H9 (cell line): Measurements from ENCODE around the gene ITPK1. TPM values are rescaled to one million over a fixed set of nuclear protein-coding genes. Genes with fewer than 3 reads are reported as not detected.

Experiments used
- DNase-seq: peaks from one replicate; pipeline ENCODE4 v3.0.0-alpha.2; 2017
- H2AFZ ChIP-seq: one replicate; pipeline ENCODE4 v1.6.1; 2013; ENCODE audit warnings: mild to moderate bottlenecking, low read length, control low read depth, moderate library complexity
- H2AK5ac ChIP-seq: 2 replicates; pipeline ENCODE4 v1.6.1; 2013; ENCODE audit warnings: low read length, control low read depth, mixed read lengths; ENCODE audit not compliant: insufficient read length
- H2BK120ac ChIP-seq: one replicate; pipeline ENCODE4 v1.6.1; 2013; ENCODE audit warnings: low read depth, mild to moderate bottlenecking, low read length, control low read depth, inconsistent platforms; ENCODE audit not compliant: poor library complexity, severe bottlenecking
- H2BK12ac ChIP-seq: 2 replicates; pipeline ENCODE4 v1.6.1; 2013; ENCODE audit warnings: low read length, control low read depth, mixed read lengths, low read depth; ENCODE audit not compliant: insufficient read length
- H2BK15ac ChIP-seq: 2 replicates; pipeline ENCODE4 v1.6.1; 2013; ENCODE audit warnings: low read depth, low read length, control low read depth
- H2BK20ac ChIP-seq: one replicate; pipeline ENCODE4 v1.6.1; 2013; ENCODE audit warnings: low read depth, mild to moderate bottlenecking, low read length, control low read depth, inconsistent platforms; ENCODE audit not compliant: poor library complexity, severe bottlenecking
- H2BK5ac ChIP-seq: 2 replicates; pipeline ENCODE4 v1.6.1; 2013; ENCODE audit warnings: low read length, control low read depth, mixed read lengths; ENCODE audit not compliant: insufficient read length
- H3K14ac ChIP-seq: 2 replicates; pipeline ENCODE4 v1.6.1; 2013; ENCODE audit warnings: low read length, control low read depth; ENCODE audit not compliant: insufficient read depth
- H3K18ac ChIP-seq: 2 replicates; pipeline ENCODE4 v1.6.1; 2013; ENCODE audit warnings: low read depth, mild to moderate bottlenecking, mixed read lengths, low read length, control low read depth; ENCODE audit not compliant: insufficient read length
- H3K23ac ChIP-seq: 2 replicates; pipeline ENCODE4 v1.6.1; 2013; ENCODE audit warnings: low read length, control low read depth, mixed read lengths, low read depth; ENCODE audit not compliant: insufficient read length
- H3K23me2 ChIP-seq: 2 replicates; pipeline ENCODE4 v1.6.1; 2013; ENCODE audit warnings: low read depth, mild to moderate bottlenecking, mixed read lengths, low read length, control low read depth; ENCODE audit not compliant: insufficient read length, poor library complexity, severe bottlenecking
- H3K27ac ChIP-seq: 2 replicates; pipeline ENCODE4 v1.5.1; 2013; ENCODE audit warnings: low read length, control low read depth, mixed read lengths, low read depth; ENCODE audit not compliant: insufficient read length
- H3K27me3 ChIP-seq: 2 replicates; pipeline ENCODE4 v1.6.1; 2013; ENCODE audit warnings: low read length, control low read depth, inconsistent platforms; ENCODE audit not compliant: insufficient read depth
- H3K4ac ChIP-seq: 2 replicates; pipeline ENCODE4 v1.6.1; 2013; ENCODE audit warnings: low read depth, mild to moderate bottlenecking, control low read depth, inconsistent platforms, low read length, moderate library complexity
- H3K4me1 ChIP-seq: 2 replicates; pipeline ENCODE4 v1.6.1; 2013; ENCODE audit warnings: low read length, control low read depth, inconsistent platforms; ENCODE audit not compliant: insufficient read depth
- H3K4me2 ChIP-seq: 2 replicates; pipeline ENCODE4 v1.6.1; 2013; ENCODE audit warnings: low read length, control low read depth, mixed read lengths; ENCODE audit not compliant: insufficient read length, insufficient read depth
- H3K56ac ChIP-seq: 2 replicates; pipeline ENCODE4 v1.6.1; 2013; ENCODE audit warnings: low read depth, mild to moderate bottlenecking, mixed read lengths, low read length, control low read depth; ENCODE audit not compliant: insufficient read length
- H3K79me1 ChIP-seq: 2 replicates; pipeline ENCODE4 v1.6.1; 2013; ENCODE audit warnings: low read depth, mild to moderate bottlenecking, moderate library complexity, low read length, control low read depth, inconsistent platforms; ENCODE audit not compliant: insufficient read depth, poor library complexity, severe bottlenecking
- H3K79me2 ChIP-seq: 2 replicates; pipeline ENCODE4 v1.6.1; 2013; ENCODE audit warnings: low read length, control low read depth, inconsistent platforms; ENCODE audit not compliant: insufficient read depth
- H3K9ac ChIP-seq: 2 replicates; pipeline ENCODE4 v1.6.1; 2013; ENCODE audit warnings: low read length, control low read depth, mixed read lengths; ENCODE audit not compliant: insufficient read length; ENCODE audit errors: extremely low read depth
- H3K9me3 ChIP-seq: one replicate; pipeline ENCODE4 v1.6.1; 2013; ENCODE audit warnings: low read depth, low read length, inconsistent platforms; ENCODE audit not compliant: control insufficient read depth
- H3T11ph ChIP-seq: one replicate; pipeline ENCODE4 v1.6.1; 2013; ENCODE audit warnings: mild to moderate bottlenecking, low read length, control low read depth, inconsistent platforms
- H4K20me1 ChIP-seq: one replicate; pipeline ENCODE4 v1.6.1; 2013; ENCODE audit not compliant: control insufficient read depth, insufficient read length, insufficient read depth
- H4K5ac ChIP-seq: 2 replicates; pipeline ENCODE4 v1.6.1; 2013; ENCODE audit warnings: low read depth, mild to moderate bottlenecking, mixed read lengths, low read length, control low read depth; ENCODE audit not compliant: insufficient read length
- H4K8ac ChIP-seq: replicated peaks from 2 replicates; pipeline ENCODE4 v1.6.1; 2013; ENCODE audit warnings: low read length, control low read depth, mixed read lengths, low read depth; ENCODE audit not compliant: insufficient read length
- H4K91ac ChIP-seq: 2 replicates; pipeline ENCODE4 v1.6.1; 2013; ENCODE audit warnings: low read depth, mild to moderate bottlenecking, moderate library complexity, mixed read lengths, low read length, control low read depth; ENCODE audit not compliant: insufficient read length
- H3K27ac Mint-ChIP-seq, 3 experiments: 2 replicates in 2 of 3; 3 replicates in 1 of 3; pipeline ENCODE4 v1.8.0; 2020 to 2021; ENCODE audit warnings: mixed read lengths in 3 of 3, mild to moderate bottlenecking in 1 of 3, moderate library complexity in 1 of 3
- H3K27me3 Mint-ChIP-seq: 2 replicates; pipeline ENCODE4 v1.8.0; 2021; ENCODE audit warnings: low read depth, mild to moderate bottlenecking, moderate library complexity, mixed read lengths
- H3K36me3 Mint-ChIP-seq, 3 experiments: 2 replicates in 2 of 3; 3 replicates in 1 of 3; pipeline ENCODE4 v1.8.0; 2020 to 2021; ENCODE audit warnings: low read depth in 3 of 3, mixed read lengths in 3 of 3; ENCODE audit not compliant: insufficient read depth in 1 of 3
- H3K4me1 Mint-ChIP-seq, 2 experiments: 2 replicates each; pipeline ENCODE4 v1.8.0; 2020; ENCODE audit warnings: mixed read lengths in 2 of 2
- H3K4me3 Mint-ChIP-seq, 2 experiments: 2 replicates in 1 of 2; 3 replicates in 1 of 2; pipeline ENCODE4 v1.8.0; 2020 to 2021; ENCODE audit warnings: mild to moderate bottlenecking in 2 of 2, mixed read lengths in 2 of 2, moderate library complexity in 1 of 2
- H3K9me3 Mint-ChIP-seq, 2 experiments: 2 replicates in 1 of 2; 3 replicates in 1 of 2; pipeline ENCODE4 v1.8.0; 2020; ENCODE audit warnings: mild to moderate bottlenecking in 2 of 2, mixed read lengths in 2 of 2, moderate library complexity in 1 of 2
- CTCF ChIP-seq: fragments of 200-600 bp; sonication (generic); conservative IDR thresholded peaks from 3 replicates; pipeline ENCODE4 v1.8.0; 2021; ENCODE audit warnings: antibody characterized with exemption, mild to moderate bottlenecking
- WGBS: extraction: QIAGEN DNeasy Blood & Tissue Kit; methylation state at CpG from one replicate; pipeline ENCODE4 v1.1.7; 2013; ENCODE audit warnings: missing lambda C conversion rate, low lambda C conversion rate, mixed read lengths; ENCODE audit not compliant: insufficient read length; ENCODE audit errors: extremely low coverage; 5-methylcytosine and 5-hydroxymethylcytosine counted together
- total RNA-seq: library from RNA; stranded (reverse); gene quantifications from 2 replicates; pipeline ENCODE4 v1.2.1, GENCODE V29; 2021

Gene ITPK1
- total RNA-seq, 1 experiment from 2014 or later = 92.7 TPM

GRCh38 chr14:92959189-92959531 lies 156.6 kb downstream of the ITPK1 start:
- Histone ChIP-seq H4K91ac (no peak overlapping the region), H2BK20ac (no peak overlapping the region), H3K14ac (no peak overlapping the region), H3K27ac (no peak overlapping the region), H2BK12ac (no peak overlapping the region), H2BK120ac (no peak overlapping the region), H3K79me1 (no peaks in the 10 kb centered on the region), H4K20me1 (no peaks in the 10 kb centered on the region), H3K27me3 (no peaks in the 10 kb centered on the region), H3K23me2 (no peaks in the 10 kb centered on the region), H2AFZ (no peak overlapping the region), H3K9ac (no peak overlapping the region), H3K18ac (no peak overlapping the region), H2AK5ac (no peak overlapping the region), H3K9me3 (no peaks in the 10 kb centered on the region), H3K56ac (no peak overlapping the region), H2BK5ac (no peak overlapping the region), H2BK15ac (no peak overlapping the region), H3T11ph (no peak overlapping the region), H3K4me2 (no peak overlapping the region), H3K79me2 (no peaks in the 10 kb centered on the region), H4K8ac (no peak overlapping the region), H4K5ac (no peak overlapping the region), H3K4me1 (no peaks in the 10 kb centered on the region), H3K23ac (no peak overlapping the region), H3K4ac (no peak overlapping the region)
- Mint-ChIP-seq H3K27me3 (no peaks in the 10 kb centered on the region), H3K4me3 (no peak overlapping the region), H3K4me1 (peaks cover 23% of the 10 kb centered on the region in 2 experiments), H3K27ac (no peak overlapping the region), H3K9me3 (no peaks in the 10 kb centered on the region), H3K36me3 (peaks cover 13 to 30% (median 27%) of the 10 kb centered on the region in 3 experiments; a peak in 6 of 7 replicates)
- no peak for TF ChIP-seq CTCF
- WGBS = no CpG with 5 or more reads among the region's 10 CpGs
- DNase-seq = no peak
